Suppressor macrophage treated with lipopolysaccharide for 4 hours (primary cell): Measurements from ENCODE around the gene TMC4.
A peak's percentile ranks its signal among the peaks of the same experiment; 100 is the strongest.
"Not testable (repeated sequence)": the region's sequence is repeated elsewhere in the genome, so short reads cannot be mapped to it uniquely, and the experiment has no call there.

Experiments
- DNase-seq: peaks from one replicate; pipeline ENCODE4 v3.0.0-alpha.2; 2020

Gene TMC4

GRCh38 chr19:54172471-54173358, at the start of gene TMC4:
TSS of gene TMC4 (minus strand) at chr19:54173160. CDS start at chr19:54173117, 43 bp downstream.
- peak; percentile 19 for DNase-seq

GRCh38 chr19:54221947-54222346, 49.0 kb upstream of the TMC4 start:
- not testable (repeated sequence) for DNase-seq

- DNase-seq: not testable (repeated sequence)
Observed at GRCh38 chr19:54219702-54220101, 46.7 kb upstream of the TMC4 start.

GRCh38 chr19:54218960-54219661, 46.2 kb upstream of the TMC4 start:
- no peak for DNase-seq

- no peak for DNase-seq
Observed at GRCh38 chr19:54218259-54218658, 45.3 kb upstream of the TMC4 start.

- DNase-seq: not testable (repeated sequence)
Observed at GRCh38 chr19:54217517-54218247, 44.7 kb upstream of the TMC4 start.

GRCh38 chr19:54216869-54217268, 43.9 kb upstream of the TMC4 start:
- DNase-seq: no peak

- DNase-seq: not testable (repeated sequence)
Observed at GRCh38 chr19:54214734-54215133, 41.8 kb upstream of the TMC4 start.

- DNase-seq: not testable (repeated sequence)
Observed at GRCh38 chr19:54214217-54214616, 41.3 kb upstream of the TMC4 start.

- peak; percentile 25 for DNase-seq
Observed at GRCh38 chr19:54211235-54211634, 38.3 kb upstream of the TMC4 start.

- DNase-seq: peak; percentile 97
Observed at GRCh38 chr19:54209811-54210494, 37.0 kb upstream of the TMC4 start.

- no peak for DNase-seq
Observed at GRCh38 chr19:54209058-54209810, 36.3 kb upstream of the TMC4 start.

GRCh38 chr19:54208784-54209057, 35.8 kb upstream of the TMC4 start:
- DNase-seq: no peak

GRCh38 chr19:54207983-54208783, 35.2 kb upstream of the TMC4 start:
- peak; percentile 99 for DNase-seq

- no peak for DNase-seq
Observed at GRCh38 chr19:54207676-54207982, 34.7 kb upstream of the TMC4 start.

GRCh38 chr19:54207193-54207592, 34.2 kb upstream of the TMC4 start:
- DNase-seq: not testable (repeated sequence)

- no peak for DNase-seq
Observed at GRCh38 chr19:54206831-54207177, 33.8 kb upstream of the TMC4 start.

- peak; percentile 54 for DNase-seq
Observed at GRCh38 chr19:54206030-54206830, 33.3 kb upstream of the TMC4 start.

- DNase-seq: no peak
Observed at GRCh38 chr19:54204767-54205468, 32.0 kb upstream of the TMC4 start.

GRCh38 chr19:54203151-54203611, 30.2 kb upstream of the TMC4 start:
- DNase-seq: no peak
